ENCODE results near the gene FGF14.

FGF14 gene

GRCh38 chr13:101893021-101893420 is 508.8 kb downstream of the FGF14 start:
- Mint-ChIP-seq H3K4me3 (no peak overlapping the region), H3K4me1 (no peaks in the 10 kb centered on the region), H3K27me3 (ENCODE audit: low read depth, poor library complexity) (peaks cover 24% of the 10 kb centered on the region), H3K9me3 (no peaks in the 10 kb centered on the region), H3K36me3 (ENCODE audit: low read depth) (no peaks in the 10 kb centered on the region), H3K27ac (no peak overlapping the region)
- TF ChIP-seq, protein P1, sequence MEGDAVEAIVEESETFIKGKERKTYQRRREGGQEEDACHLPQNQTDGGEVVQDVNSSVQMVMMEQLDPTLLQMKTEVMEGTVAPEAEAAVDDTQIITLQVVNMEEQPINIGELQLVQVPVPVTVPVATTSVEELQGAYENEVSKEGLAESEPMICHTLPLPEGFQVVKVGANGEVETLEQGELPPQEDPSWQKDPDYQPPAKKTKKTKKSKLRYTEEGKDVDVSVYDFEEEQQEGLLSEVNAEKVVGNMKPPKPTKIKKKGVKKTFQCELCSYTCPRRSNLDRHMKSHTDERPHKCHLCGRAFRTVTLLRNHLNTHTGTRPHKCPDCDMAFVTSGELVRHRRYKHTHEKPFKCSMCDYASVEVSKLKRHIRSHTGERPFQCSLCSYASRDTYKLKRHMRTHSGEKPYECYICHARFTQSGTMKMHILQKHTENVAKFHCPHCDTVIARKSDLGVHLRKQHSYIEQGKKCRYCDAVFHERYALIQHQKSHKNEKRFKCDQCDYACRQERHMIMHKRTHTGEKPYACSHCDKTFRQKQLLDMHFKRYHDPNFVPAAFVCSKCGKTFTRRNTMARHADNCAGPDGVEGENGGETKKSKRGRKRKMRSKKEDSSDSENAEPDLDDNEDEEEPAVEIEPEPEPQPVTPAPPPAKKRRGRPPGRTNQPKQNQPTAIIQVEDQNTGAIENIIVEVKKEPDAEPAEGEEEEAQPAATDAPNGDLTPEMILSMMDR (IDR thresholded peaks at IDR 0.05): no peak
- DNase-seq: no peak

DNA sequence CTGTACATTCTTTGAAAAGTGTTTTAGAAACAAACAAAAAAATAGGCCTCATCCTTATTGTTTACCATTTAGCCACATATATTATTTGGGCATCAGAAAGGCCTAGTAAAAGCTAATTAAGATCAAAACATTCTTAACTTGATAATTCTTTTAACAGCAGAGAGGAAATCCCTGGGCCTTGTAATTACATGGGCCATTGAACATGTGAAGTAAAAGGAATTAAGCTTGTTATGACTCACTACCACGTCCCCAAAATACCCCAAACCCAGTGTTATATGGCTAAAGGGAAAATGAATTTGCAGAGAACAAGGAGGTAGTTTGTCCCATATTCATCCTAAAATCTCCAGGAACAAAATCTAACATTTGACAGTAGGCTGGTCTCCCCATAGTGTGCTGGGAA is 509.6 kb downstream of the FGF14 start:
- no peak overlapping the region for H3K4me3 Mint-ChIP-seq
- no peak for DNase-seq
- TF ChIP-seq, protein P1 (IDR thresholded peaks at IDR 0.05): no peak
- no peaks in the 10 kb centered on the region for H3K36me3 Mint-ChIP-seq (ENCODE audit: low read depth)
- no peaks in the 10 kb centered on the region for H3K4me1 Mint-ChIP-seq
- H3K27ac Mint-ChIP-seq: no peak overlapping the region
- no peaks in the 10 kb centered on the region for H3K9me3 Mint-ChIP-seq
- H3K27me3 Mint-ChIP-seq (ENCODE audit: low read depth, poor library complexity): peaks cover 30% of the 10 kb centered on the region

DNA sequence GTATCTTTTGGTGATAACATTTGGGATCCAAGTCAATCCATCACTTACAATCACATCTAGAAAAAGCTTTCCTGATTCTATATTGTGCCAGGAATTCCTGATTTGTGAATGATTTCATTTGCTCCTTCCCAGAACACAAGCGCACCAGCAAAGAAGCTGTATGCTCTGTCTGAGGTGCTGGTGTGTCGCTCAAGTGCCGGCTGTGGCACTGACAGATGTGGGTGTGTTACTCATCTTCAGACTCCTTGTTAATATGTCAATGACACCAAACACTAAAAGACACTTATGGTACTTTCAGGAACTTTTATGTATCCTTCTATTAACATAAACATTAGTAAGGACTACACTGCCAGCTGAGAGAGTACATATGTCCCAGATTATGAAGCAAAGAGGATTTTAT is 520.3 kb downstream of the FGF14 start:
- Mint-ChIP-seq H3K9me3 (no peaks in the 10 kb centered on the region), H3K27me3 (ENCODE audit: low read depth, poor library complexity) (peaks cover 15% of the 10 kb centered on the region), H3K4me3 (no peak overlapping the region), H3K4me1 (no peaks in the 10 kb centered on the region), H3K36me3 (ENCODE audit: low read depth) (no peaks in the 10 kb centered on the region), H3K27ac (no peak overlapping the region)
- TF ChIP-seq, protein P1 (IDR thresholded peaks at IDR 0.05): no peak
- no peak for DNase-seq

DNA sequence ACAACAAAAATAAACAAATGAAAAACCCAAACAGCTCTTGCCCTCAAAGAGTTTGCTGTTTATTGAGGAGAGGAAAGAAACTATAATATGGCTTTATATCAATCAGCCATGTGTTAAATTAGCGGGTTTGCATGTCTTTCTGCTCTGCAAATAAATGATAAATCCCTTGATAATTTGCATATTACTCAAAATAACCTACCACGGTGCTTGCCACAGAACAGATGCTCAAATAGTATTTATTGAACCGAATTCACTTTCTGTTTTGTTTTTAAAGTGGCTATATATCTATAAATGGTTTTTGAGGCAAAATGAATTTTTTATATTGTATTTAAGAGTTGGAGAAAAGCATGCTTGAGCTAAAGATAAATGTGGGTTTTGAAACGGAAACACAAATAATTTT is 521.3 kb downstream of the FGF14 start:
- Mint-ChIP-seq H3K27ac (no peak overlapping the region), H3K4me1 (no peaks in the 10 kb centered on the region), H3K27me3 (ENCODE audit: low read depth, poor library complexity) (peaks cover 15% of the 10 kb centered on the region), H3K9me3 (no peaks in the 10 kb centered on the region), H3K4me3 (no peak overlapping the region), H3K36me3 (ENCODE audit: low read depth) (no peaks in the 10 kb centered on the region)
- no peak for DNase-seq
- TF ChIP-seq, protein P1 (IDR thresholded peaks at IDR 0.05): no peak

- H3K27me3 Mint-ChIP-seq (ENCODE audit: low read depth, poor library complexity): peaks cover 15% of the 10 kb centered on the region
- no peaks in the 10 kb centered on the region for H3K4me1 Mint-ChIP-seq
- TF ChIP-seq, protein P1 (IDR thresholded peaks at IDR 0.05): no peak
- no peaks in the 10 kb centered on the region for H3K36me3 Mint-ChIP-seq (ENCODE audit: low read depth)
- no peak overlapping the region for H3K27ac Mint-ChIP-seq
- no peak overlapping the region for H3K4me3 Mint-ChIP-seq
- no peaks in the 10 kb centered on the region for H3K9me3 Mint-ChIP-seq
- DNase-seq: no peak
Measured at GRCh38 chr13:101876951-101877350, 524.9 kb downstream of the FGF14 start.

DNA sequence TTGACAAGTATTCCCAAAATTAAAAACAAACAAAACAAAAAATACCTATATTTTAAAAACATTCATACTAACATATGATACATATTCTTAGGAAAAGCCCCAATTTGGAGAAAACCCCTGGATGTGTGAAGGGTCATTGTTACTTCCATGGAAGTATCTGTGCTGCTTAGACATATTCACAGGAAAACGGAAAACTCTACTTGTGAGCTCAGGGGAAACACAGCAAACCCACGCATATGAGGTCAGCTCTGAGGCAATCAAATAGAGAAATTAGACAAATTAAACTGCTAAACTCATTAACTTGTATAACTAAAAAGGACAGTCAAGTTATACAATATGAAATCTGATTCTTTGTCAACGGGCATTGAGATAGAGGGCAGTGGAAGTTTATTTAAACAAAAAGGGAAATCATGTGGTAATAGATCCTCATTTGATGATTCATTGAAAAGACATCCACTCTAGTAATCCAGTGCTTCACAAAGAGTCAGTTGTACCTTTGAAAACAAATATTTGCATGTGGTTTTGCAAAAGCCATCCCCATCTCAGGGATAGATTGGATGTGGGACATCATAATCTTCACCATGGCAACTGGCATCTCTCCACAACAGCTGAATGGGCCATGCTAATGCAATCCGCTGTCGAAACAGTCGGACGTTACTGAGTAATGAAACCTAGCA is 526.0 kb downstream of the FGF14 start:
- Mint-ChIP-seq H3K36me3 (ENCODE audit: low read depth) (no peaks in the 10 kb centered on the region), H3K9me3 (no peaks in the 10 kb centered on the region), H3K27me3 (ENCODE audit: low read depth, poor library complexity) (peaks cover 15% of the 10 kb centered on the region), H3K27ac (no peak overlapping the region), H3K4me3 (no peak overlapping the region), H3K4me1 (no peaks in the 10 kb centered on the region)
- no peak for DNase-seq
- TF ChIP-seq, protein P1 (IDR thresholded peaks at IDR 0.05): no peak
